Measurements from ENCODE around the gene AIFM3.
"Not testable (repeated sequence)": the region's sequence is repeated elsewhere in the genome, so short reads cannot be mapped to it uniquely, and the experiment has no call there.

Gene AIFM3

GRCh38 chr22:20992056-20992442 lies 25.0 kb downstream of the AIFM3 start:
- DNase-seq = no peak

DNA sequence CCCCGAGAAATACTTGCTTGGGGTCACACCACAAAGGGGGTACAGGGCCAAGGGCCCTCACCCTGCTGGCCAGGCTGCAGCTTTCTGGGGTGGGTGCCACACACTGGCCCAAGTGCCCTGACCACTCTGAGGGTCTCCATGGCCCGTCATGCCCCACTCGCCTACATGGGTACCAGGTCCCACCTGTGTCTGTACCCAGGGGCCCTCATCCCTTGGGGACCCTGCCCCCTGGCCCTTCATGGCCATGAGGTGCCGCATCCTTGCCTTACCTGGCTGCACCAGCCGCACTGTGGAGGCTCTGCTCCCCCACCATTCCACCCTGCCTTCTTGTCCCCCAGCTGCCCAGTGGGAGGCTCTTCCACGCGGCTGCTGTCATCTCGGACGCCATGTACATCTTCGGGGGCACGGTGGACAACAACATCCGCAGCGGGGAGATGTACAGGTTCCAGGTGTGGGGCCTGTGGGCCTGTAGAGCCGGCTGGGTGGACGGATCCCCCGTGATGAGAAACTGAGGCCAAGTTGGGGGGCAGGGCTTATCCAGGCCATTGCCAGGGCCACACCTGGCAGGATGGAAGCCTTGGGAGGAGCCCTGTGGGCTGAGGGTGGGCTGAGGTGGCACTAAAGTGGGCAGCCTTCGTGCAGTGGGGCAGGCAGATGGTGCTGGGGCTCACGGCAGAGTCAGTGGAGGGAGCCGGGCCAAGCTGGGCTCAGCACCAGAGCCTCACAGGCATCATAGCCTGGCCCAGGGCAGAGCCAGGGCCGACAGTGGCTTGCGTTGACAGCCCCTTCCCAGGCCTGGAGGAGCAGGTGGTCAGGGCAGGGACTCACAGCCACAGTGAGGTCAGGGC lies 25.6 kb downstream of the AIFM3 start:
- DNase-seq = no peak

GRCh38 chr22:20993304-20994127 lies 26.5 kb downstream of the AIFM3 start:
- no peak for DNase-seq

DNA sequence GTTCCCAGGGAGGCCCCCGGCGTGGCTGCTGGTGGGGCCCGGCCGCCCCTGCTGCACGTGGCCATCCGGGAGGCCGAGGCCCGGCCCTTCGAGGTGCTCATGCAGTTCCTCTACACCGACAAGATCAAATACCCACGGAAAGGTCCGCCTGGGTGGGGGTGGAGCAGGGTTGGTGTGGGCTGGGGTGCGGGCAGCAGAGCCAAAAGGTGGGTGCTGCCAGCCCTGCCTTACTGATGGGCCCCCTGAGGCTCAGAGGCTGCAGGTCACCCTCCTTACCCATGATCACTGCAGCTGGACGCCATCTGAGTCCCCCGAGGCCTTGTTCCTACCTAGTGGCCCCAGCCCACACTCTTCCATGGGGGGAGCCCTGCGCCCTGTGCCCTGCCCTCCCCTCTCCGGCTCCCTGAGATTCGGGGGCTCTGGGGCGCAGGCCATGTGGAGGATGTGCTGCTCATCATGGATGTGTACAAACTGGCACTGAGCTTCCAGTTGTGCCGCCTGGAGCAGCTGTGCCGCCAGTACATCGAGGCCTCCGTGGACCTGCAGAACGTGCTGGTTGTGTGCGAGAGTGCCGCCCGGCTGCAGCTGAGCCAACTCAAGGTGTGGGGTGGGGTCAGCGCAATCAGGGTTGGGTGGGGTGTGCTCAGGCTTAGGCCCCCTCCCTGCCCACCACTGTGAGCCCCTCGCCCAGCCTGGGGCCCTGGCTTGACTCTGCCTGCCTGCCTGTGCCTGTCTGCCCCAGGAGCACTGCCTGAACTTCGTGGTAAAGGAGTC lies 27.3 kb downstream of the AIFM3 start:
- no peak for DNase-seq

DNA sequence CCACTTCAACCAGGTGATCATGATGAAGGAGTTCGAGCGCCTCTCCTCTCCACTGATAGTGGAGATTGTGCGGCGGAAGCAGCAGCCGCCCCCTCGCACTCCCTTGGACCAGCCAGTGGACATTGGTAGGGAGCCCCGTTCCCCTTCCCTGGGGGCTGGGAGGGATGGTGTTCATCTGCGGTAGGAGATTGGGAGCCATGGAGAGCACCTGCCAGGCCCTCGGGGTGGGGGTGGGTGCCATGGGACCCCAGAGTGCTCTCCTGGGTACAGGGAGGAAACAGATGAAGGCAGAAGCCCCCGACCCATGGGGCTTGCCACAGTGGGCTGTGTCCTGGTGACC lies 27.8 kb downstream of the AIFM3 start:
- DNase-seq = no peak

DNA sequence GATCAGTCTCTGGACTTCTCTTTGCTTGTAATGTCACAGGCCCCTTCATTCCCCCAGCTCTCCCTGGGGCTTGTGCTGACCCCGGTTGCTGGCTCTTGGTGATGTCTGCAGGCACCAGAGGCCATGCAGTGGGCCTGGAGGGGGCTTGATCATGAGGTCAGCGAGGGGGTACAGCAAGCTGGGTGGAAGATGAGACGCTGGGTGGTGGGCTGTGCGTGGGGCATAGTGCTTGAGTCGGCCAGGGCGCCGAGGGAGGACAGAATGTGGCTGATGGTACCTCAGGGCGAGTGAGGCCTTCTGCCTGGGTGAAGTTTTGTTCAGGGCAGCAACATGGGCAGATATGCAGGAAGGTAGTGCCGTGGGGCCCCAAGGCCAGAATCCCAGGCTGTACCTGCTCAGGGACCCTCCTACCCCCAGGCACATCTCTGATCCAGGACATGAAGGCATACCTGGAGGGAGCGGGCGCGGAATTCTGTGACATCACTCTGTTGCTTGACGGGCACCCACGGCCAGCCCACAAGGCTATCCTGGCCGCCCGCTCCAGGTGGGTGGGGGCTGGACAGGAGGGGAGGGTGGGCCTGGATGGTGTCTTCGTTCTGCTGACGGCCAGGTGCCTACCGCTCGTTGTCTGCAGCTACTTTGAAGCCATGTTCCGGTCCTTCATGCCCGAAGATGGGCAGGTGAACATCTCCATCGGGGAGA lies 28.4 kb downstream of the AIFM3 start:
- DNase-seq = no peak

DNA sequence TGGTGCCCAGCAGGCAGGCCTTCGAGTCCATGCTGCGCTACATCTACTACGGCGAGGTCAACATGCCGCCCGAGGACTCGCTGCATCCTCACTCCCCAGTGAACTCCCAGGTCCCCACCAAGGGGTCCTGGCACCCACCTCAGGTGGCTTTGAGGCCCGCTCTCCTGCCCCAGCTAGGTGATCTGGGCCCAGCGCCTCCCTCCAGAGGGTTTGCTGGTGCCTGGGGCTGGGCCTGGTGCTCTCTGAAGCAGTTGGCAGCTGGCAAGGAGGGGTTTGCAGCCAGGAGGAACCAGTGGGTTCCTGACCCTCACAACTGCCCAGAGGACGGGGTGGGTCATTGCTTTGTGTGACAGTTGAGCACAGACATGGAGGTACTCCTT lies 29.0 kb downstream of the AIFM3 start:
- no peak for DNase-seq

- DNase-seq = no peak
Observed at GRCh38 chr22:20996598-20997535, 29.8 kb downstream of the AIFM3 start.

DNA sequence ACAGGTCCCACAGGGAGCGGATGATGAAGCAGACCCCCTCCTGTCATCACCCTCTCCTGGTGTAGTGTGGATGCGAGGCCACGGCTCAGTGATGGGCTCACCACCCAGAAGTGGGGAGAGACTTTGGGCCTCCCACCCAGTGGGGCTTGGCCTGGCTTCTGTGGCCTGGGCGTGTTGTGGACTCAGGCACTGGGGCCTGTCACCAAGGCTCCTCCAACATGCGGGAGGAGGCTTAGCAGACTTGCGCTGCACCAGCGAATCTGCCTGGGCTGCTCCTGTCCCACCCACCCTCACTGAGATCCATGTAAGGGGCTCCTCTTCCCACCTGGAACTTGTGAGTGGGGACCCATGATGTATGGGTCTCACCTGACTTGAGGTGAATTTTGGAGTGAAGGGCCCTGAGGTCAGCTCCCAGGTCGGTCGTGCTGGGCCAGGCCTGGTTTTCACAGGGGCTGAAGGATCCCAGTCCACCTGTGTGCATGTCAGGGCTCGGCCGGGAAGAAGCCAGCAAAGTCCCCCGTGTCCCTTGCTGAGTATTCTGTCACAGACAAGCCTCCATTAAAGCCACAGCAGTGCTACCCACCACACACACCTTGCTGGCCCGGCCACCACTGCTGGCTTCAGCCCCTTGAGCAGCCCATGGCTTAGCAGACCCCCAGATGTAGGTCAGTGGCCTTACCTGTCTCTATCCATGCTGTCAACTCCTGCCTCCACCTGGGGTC lies 30.6 kb downstream of the AIFM3 start:
- DNase-seq = no peak

GRCh38 chr22:20998411-20999336 lies 31.6 kb downstream of the AIFM3 start:
- no peak for DNase-seq

GRCh38 chr22:20999350-21000206 lies 32.5 kb downstream of the AIFM3 start:
- no peak for DNase-seq

- DNase-seq = no peak
Observed at GRCh38 chr22:21000207-21000986, 33.3 kb downstream of the AIFM3 start.

- no peak for DNase-seq
Observed at GRCh38 chr22:21000987-21001600, 34.0 kb downstream of the AIFM3 start.

DNA sequence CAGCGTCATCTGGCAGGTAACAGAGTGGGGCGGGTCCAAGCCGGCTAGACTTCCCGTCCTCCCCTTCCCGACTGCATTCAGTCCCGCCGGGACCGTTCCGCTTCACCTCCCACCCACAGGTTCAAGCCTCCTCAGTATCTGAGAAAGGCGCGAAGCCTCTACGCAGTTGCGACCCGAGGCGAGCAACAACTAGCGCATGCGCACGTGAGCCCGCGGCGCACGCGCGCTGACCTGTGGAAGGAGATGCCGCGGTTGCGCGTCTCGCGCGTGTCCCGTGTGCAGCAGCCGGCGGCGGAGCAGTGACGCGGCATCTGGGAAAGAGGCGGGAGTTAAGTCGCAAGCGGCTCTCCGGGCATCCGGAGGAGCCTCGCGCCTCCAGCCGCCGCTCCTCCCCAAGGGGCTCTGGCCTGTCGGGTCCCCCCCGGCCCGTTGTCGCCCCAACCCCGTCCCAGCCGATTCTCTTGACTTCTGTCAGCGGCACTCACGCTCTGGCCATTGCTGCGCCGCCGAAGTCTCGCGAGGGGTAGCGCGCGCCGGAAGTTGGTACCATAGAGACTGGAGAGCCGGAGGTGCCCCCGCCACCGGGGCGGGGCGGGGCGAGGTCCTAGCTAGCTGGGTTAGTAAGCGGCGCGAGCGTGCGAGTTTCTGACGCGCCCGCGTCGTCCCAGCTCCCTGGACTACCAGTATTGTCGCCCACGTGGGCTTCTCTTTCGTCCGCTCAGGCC lies 34.7 kb downstream of the AIFM3 start, which contains the start of gene THAP7:
THAP7 (minus strand) TSS at position 518 of the 725 bp plus-strand sequence; CDS start at position 311, 207 bp downstream.
- DNase-seq = peak; percentile 98

DNA sequence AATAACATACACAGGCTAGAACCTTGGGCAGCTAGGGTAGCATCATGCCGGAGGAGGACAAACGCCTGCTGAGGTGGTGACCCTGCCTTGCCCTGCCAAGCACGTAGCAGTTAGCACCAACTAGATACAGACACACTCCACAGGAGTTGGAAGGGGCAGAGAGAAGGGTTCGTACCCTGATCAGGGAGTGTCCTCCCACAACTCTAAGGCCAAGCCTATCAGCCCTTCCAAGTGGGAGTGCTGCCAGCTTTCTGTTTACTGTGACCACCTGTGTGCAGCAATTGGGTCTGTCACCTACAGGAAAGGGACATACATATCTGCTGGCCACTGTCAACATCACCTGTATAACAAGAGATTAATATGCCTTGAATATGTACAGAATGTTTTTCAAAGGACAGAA lies 36.7 kb downstream of the AIFM3 start:
- DNase-seq = no peak

DNA sequence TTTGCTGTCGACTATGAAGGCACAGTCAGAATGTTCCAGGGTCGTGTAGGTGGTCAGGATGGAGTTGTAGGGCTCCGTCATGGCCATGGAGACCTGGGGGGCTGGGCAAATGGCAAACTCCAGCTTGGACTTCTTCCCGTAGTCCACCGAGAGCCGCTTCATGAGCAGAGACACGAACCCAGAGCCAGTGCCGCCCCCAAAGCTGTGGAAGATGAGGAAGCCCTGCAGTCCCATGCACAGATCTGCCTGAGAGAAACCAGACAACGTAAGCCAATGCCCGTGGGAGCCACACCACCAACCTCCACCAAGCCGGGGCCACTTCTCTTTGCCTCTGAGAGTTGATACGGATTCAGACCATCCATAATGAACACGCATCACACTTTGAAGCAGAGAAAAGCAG lies 42.2 kb downstream of the AIFM3 start:
- not testable (repeated sequence) for DNase-seq

Data from activated CD8-positive, alpha-beta memory T cell treated with anti-CD3 and anti-CD28 coated beads, Interleukin-2, amount 50 U/mL, for 4 hours (primary cell).